ENCODE data around the gene FBXL3.

- TF ChIP-seq CTCF (IDR thresholded peaks at IDR 0.05 in 8 of 11, conservative IDR thresholded peaks at IDR 0.05 in 3 of 11) (no peak), POLR2A (IDR thresholded peaks at IDR 0.05) (no peak), POLR2AphosphoS5 (IDR thresholded peaks at IDR 0.05) (no peak)
These were observed 11.9 kb downstream of the FBXL3 start for GRCh38 chr13:77014906-77015685.

Measured in spleen (tissue), 7 donors.